T-helper 2 cell treated with Interferon-gamma antibody and Interleukin-4, amounts not matched to agents 100 ng/mL and 5 ng/mL, for 36 hours (primary cell): Measurements from ENCODE around the gene BEND7. TPM values are rescaled to one million over a fixed set of nuclear protein-coding genes. Genes with fewer than 3 reads are reported as not detected.

Experiments used
- total RNA-seq: library from RNA; stranded (reverse); gene quantifications from 2 replicates; pipeline ENCODE4 v1.2.3, GENCODE V29; 2022

BEND7 gene
- total RNA-seq, 1 donor from 2014 or later, result not detected

Other genes starting within 250 kb of the BEND7 start
- 11.6 and 14.4 TPM in 2 replicates for gene PHYH, start 228.9 kb downstream of the BEND7 start, total RNA-seq
- 54.2 and 61.7 TPM in 2 replicates for gene SEPHS1, start 180.7 kb downstream of the BEND7 start, total RNA-seq
- 21.7 and 22.9 TPM in 2 replicates for gene PRPF18, start 58.0 kb upstream of the BEND7 start, total RNA-seq